Fibroblast of lung (primary cell): ENCODE measurements around the gene RBL1.

Source experiments
- CTCF ChIP-seq, 2 donors: IDR thresholded peaks in 1 of 2; conservative IDR thresholded peaks in 1 of 2; 1 replicate in 1 of 2; 2 replicates in 1 of 2; pipeline ENCODE4 v1.5.1; 2011 to 2012; ENCODE audit warnings: low read length in 2 of 2, control low read depth in 1 of 2, inconsistent platforms in 1 of 2, low read depth in 1 of 2, mild to moderate bottlenecking in 1 of 2
- EZH2 ChIP-seq: IDR thresholded peaks from 2 replicates; pipeline ENCODE4 v1.5.1; 2012; ENCODE audit warnings: low read length, control low read depth, mild to moderate bottlenecking; ENCODE audit errors: missing control alignments

- TF ChIP-seq CTCF (conservative IDR thresholded peaks at IDR 0.05 in 1 of 2, IDR thresholded peaks at IDR 0.05 in 1 of 2; ENCODE audit: low read depth in 1 of 2, low read length in 2 of 2): no peak
- TF ChIP-seq EZH2: no peak
Measured at GRCh38 chr20:36997121-36997520, 98.7 kb downstream of the RBL1 start.
